Small intestine (tissue), 7 donors: ENCODE measurements around the gene BATF. TPM values are rescaled to one million over a fixed set of nuclear protein-coding genes. Genes with fewer than 3 reads are reported as not detected.

Experiments
- DNase-seq, 2 donors: peaks; one replicate each; pipeline versions ENCODE4 v3.0.0 to v3.0.0-alpha.2; 2013
- FAIRE-seq: peaks from 2 replicates; lab custom pipeline; 2012; peaks lifted over from hg19 to GRCh38; lab: Jason Lieb, UNC
- H3K27ac ChIP-seq, 3 donors: one replicate each; pipeline ENCODE4 v1.5.1; 2013; ENCODE audit warnings: low read length in 2 of 3, mild to moderate bottlenecking in 2 of 3, control low read depth in 1 of 3, inconsistent platforms in 1 of 3, low read depth in 1 of 3, moderate library complexity in 1 of 3
- H3K27me3 ChIP-seq, 3 donors: one replicate each; pipeline ENCODE4 v1.6.1; 2013; ENCODE audit warnings: low read length in 3 of 3, inconsistent platforms in 1 of 3; ENCODE audit not compliant: control insufficient read depth in 3 of 3, insufficient read depth in 3 of 3
- H3K36me3 ChIP-seq, 3 donors: one replicate each; pipeline ENCODE4 v1.6.1; 2013; ENCODE audit warnings: low read length in 3 of 3, inconsistent platforms in 1 of 3, low read depth in 1 of 3, mild to moderate bottlenecking in 1 of 3, moderate library complexity in 1 of 3; ENCODE audit not compliant: control insufficient read depth in 3 of 3, insufficient read depth in 2 of 3
- H3K4me1 ChIP-seq, 3 donors: one replicate each; pipeline ENCODE4 v1.6.1; 2013; ENCODE audit warnings: low read length in 2 of 3, inconsistent platforms in 1 of 3, low read depth in 1 of 3, mild to moderate bottlenecking in 1 of 3, moderate library complexity in 1 of 3; ENCODE audit not compliant: control insufficient read depth in 3 of 3, insufficient read depth in 2 of 3
- H3K4me3 ChIP-seq, 3 donors: one replicate each; pipeline ENCODE4 v1.5.1; 2013; ENCODE audit warnings: low read length in 3 of 3, control low read depth in 1 of 3, inconsistent platforms in 1 of 3, low read depth in 1 of 3, mild to moderate bottlenecking in 1 of 3, moderate library complexity in 1 of 3
- H3K9me3 ChIP-seq, 2 donors: one replicate each; pipeline ENCODE4 v1.6.1; 2013; ENCODE audit warnings: low read depth in 1 of 2, low read length in 1 of 2; ENCODE audit not compliant: control insufficient read depth in 2 of 2, insufficient read depth in 1 of 2
- WGBS, 3 donors: extraction: QIAGEN DNeasy Blood & Tissue Kit; methylation state at CpG; one replicate each; pipeline ENCODE4 v1.1.7; 2013; 5-methylcytosine and 5-hydroxymethylcytosine counted together
- polyA plus RNA-seq, 4 donors: library from polyadenylated mRNA; stranded (reverse) in 3 of 4; unstranded in 1 of 4; fragments of 200-250 nt in 3 of 4; fragments of 120-200 nt in 1 of 4; gene quantifications; one replicate each; pipeline versions ENCODE4 v1.2.1 to v1.2.3, GENCODE V29; 2013
- donor health status: healthy with polysubstance abuse.
- donor health status: control.
- donor health status: control.
- donor health status: Bipolar disorder and iron deficiency.
- donor health status: healthy.

BATF gene
- polyA plus RNA-seq, 4 donors = 0.74 to 5.9 (median 4.7) TPM

DNA sequence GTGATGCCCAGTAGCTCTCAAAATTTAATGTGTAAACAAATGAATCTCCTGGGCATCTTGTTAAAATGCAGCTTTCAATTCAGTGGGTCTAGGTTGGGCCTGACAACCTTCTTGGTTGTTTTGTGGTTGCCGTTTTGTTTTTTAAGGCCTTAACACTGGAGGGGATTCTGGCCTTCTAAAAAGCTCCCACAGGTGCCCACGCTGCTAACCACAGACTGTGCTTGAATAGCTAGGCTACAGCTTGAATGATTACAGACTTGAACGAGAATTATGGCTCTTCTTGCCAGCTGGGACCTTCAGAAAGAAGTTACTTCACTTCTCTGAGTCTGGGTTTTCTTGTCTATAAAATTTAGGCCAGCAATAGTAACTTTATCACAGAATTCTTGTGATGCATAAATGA, 54.8 kb downstream of the BATF start:
- 60 to 66% (median 61%) methylated on average over 3 of the region's 3 CpGs for WGBS, 3 donors
- no peak for FAIRE-seq
- Histone ChIP-seq H3K9me3 (peaks cover 0 to 2% of the 10 kb centered on the region in 2 donors), H3K27ac (no peak overlapping the region), H3K36me3 (no peaks in the 10 kb centered on the region), H3K4me1 (peaks cover 0 to 14% (median 0%) of the 10 kb centered on the region in 3 donors), H3K4me3 (no peak overlapping the region), H3K27me3 (peaks cover 0 to 7% (median 0%) of the 10 kb centered on the region in 3 donors)
- no peak for DNase-seq

DNA sequence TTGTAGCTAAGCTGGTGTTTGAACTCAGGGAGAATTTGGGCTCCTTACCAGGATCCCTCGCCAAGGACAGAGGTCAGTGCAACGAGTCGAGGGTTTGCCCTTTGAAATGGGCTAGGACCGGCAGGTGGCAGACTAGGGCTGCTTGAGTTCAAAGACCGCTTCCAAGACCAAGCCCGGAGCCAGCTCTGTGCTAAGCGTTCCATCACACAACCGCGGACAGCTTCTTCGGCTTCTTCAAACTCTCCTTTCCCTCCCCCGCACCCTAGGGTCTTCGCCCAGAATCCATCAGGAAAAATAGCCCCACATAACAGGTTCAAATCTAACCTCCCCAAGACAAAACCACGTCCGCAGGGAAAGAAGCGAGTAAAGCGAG, 55.4 kb downstream of the BATF start:
- peaks cover 0 to 7% (median 0%) of the 10 kb centered on the region in 3 donors for H3K27me3 ChIP-seq
- DNase-seq = peak; percentile 89 to 92
- 0 to 3% (median 1%) methylated on average over 16 of the region's 16 CpGs for WGBS, 3 donors
- peaks cover 0 to 2% of the 10 kb centered on the region in 2 donors for H3K9me3 ChIP-seq
- H3K36me3 ChIP-seq = no peaks in the 10 kb centered on the region
- peaks cover 0 to 14% (median 0%) of the 10 kb centered on the region in 3 donors for H3K4me1 ChIP-seq
- peak overlapping the region in 2 of 3 donors; percentile 66 to 88 for H3K4me3 ChIP-seq
- peak overlapping the region; percentile 62 to 81 (median 67) for H3K27ac ChIP-seq
- FAIRE-seq = no peak

DNA sequence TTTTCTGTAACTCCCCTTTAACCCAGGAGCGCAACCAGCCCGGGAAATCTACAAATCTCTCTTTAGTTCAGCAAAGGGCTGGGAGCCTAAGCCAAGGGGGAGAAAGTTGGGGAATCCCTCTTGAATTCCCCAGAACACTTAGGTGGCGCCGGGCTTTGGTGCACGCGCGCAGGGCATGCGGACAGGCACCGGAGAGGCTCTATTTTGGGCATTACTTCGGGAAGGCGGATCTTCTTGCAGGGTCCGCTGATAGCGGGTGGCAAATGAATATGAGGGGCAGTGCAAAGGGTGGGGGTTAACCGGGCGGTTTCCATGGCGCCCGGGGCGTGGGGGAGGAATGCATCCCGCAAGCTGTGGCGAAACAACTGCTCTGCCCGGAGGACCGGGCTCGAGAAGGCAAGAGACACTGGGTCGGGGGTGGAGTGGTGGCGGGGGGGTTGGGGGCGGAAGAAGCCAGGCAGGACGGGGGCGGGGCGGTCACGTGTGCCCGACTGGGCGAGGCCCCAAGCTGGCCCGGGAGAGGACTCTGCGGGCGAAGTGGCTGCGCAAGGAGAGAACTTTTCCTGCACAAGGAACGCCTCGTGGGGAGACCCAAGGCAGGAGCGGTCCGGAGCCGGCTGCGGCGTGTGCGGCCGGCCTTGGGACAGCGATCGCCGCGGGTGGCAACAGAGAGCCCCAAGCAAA, 56.0 kb downstream of the BATF start, which contains the start of gene FLVCR2:
TSS of gene FLVCR2 (plus strand) at position 519 of the 684 bp plus-strand sequence. CDS start 353 bp downstream, outside the sequence.
- no peak for FAIRE-seq
- Histone ChIP-seq H3K27ac (peak within 1 kb of the TSS; percentile 81 to 92 (median 87)), H3K4me3 (peak within 1 kb of the TSS; percentile 34 to 88 (median 66)), H3K9me3 (peaks cover 0 to 2% of the 10 kb centered on the region in 2 donors), H3K27me3 (peaks cover 0 to 7% (median 0%) of the 10 kb centered on the region in 3 donors), H3K4me1 (peaks cover 0 to 14% (median 3%) of the 10 kb centered on the region in 3 donors), H3K36me3 (no peaks in the 10 kb centered on the region)
- WGBS, 3 donors = 1% methylated on average over 40 to 49 of the region's 49 CpGs
- peak; percentile 87 to 90 for DNase-seq

DNA sequence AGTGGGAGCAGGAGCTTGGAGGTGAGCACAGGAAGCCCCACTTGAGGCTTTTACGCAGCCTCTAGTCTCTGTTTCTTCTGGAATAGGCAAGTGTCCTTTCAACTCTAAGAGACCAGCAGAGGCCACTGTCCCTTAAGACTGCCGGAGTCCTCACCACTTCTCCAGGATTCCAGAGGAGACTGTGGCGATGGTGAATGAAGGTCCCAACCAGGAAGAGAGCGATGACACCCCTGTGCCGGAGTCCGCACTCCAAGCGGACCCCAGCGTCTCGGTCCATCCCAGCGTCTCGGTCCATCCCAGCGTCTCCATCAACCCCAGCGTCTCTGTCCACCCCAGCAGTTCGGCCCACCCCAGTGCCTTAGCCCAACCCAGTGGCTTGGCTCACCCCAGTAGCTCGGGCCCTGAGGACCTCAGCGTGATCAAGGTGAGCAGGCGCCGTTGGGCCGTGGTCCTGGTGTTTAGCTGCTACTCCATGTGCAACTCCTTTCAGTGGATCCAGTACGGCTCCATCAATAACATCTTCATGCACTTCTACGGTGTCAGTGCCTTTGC, 56.6 kb downstream of the BATF start:
- peaks cover 0 to 14% (median 3%) of the 10 kb centered on the region in 3 donors for H3K4me1 ChIP-seq
- peak overlapping the region; percentile 34 to 88 (median 66) for H3K4me3 ChIP-seq
- DNase-seq (peak in 1 of 2 donors; percentile 74), FAIRE-seq (no peak)
- H3K27ac ChIP-seq = peak overlapping the region; percentile 81 to 92 (median 87)
- peaks cover 0 to 2% (median 0%) of the 10 kb centered on the region in 3 donors for H3K27me3 ChIP-seq
- 10 to 36% (median 33%) methylated on average over 21 of the region's 21 CpGs for WGBS, 3 donors
- peaks cover 0 to 2% of the 10 kb centered on the region in 2 donors for H3K9me3 ChIP-seq
- H3K36me3 ChIP-seq = no peaks in the 10 kb centered on the region

DNA sequence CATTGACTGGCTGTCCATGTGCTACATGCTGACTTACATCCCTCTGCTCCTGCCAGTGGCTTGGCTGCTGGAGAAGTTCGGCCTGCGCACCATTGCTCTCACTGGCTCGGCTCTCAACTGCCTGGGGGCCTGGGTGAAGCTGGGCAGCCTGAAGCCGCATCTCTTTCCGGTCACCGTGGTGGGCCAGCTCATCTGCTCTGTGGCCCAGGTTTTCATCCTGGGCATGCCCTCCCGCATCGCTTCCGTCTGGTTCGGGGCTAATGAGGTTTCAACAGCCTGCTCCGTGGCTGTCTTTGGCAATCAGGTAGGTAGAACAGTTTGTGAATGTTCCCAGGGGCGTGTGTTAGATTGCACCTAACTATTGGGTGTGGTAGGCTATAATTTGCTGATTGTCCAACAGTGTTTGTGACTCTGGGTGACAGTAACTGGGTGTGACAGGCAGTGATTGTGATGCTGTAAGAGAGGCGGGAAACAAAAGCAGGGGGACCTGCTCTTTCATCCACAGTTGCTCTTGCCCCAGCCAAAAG, 57.1 kb downstream of the BATF start:
- peak overlapping the region; percentile 81 to 92 (median 87) for H3K27ac ChIP-seq
- H3K9me3 ChIP-seq = peaks cover 0 to 1% of the 10 kb centered on the region in 2 donors
- WGBS, 3 donors = 20 to 75% (median 46%) methylated on average over 13 of the region's 13 CpGs
- peak overlapping the region in 2 of 3 donors; percentile 66 to 88 for H3K4me3 ChIP-seq
- DNase-seq (peak; percentile 47 to 97), FAIRE-seq (no peak)
- no peaks in the 10 kb centered on the region for H3K36me3 ChIP-seq
- peaks cover 0 to 14% (median 3%) of the 10 kb centered on the region in 3 donors for H3K4me1 ChIP-seq
- H3K27me3 ChIP-seq = peaks cover 0 to 1% (median 0%) of the 10 kb centered on the region in 3 donors

DNA sequence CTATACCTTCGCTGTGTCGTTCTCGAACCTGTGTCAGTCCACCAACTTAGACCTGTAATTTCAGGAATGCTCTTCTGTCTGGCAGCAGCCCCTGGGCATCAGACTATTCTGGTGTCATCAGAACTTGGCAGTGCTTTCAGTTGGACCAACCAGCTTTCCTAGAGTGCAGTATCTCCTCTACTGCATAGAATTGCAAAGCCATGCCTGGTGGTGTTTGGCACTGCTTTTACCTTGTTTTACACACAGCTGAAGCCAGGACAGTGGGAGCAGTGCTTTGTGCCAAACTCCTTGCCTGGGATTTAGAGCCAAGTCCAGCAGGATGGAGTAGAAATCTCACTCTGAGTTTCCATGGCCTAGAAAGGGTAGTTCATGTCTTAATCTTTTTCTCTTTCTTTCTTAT, 57.6 kb downstream of the BATF start:
- Histone ChIP-seq H3K4me3 (peak overlapping the region in 2 of 3 donors; percentile 66 to 88), H3K4me1 (peaks cover 0 to 14% (median 3%) of the 10 kb centered on the region in 3 donors), H3K27ac (peak overlapping the region in 2 of 3 donors; percentile 56 to 87), H3K9me3 (no peaks in the 10 kb centered on the region), H3K27me3 (no peaks in the 10 kb centered on the region), H3K36me3 (no peaks in the 10 kb centered on the region)
- WGBS, 3 donors = 76 to 91% (median 84%) methylated on average over 3 of the region's 3 CpGs
- FAIRE-seq = no peak
- peak in 1 of 2 donors; percentile 12 for DNase-seq

DNA sequence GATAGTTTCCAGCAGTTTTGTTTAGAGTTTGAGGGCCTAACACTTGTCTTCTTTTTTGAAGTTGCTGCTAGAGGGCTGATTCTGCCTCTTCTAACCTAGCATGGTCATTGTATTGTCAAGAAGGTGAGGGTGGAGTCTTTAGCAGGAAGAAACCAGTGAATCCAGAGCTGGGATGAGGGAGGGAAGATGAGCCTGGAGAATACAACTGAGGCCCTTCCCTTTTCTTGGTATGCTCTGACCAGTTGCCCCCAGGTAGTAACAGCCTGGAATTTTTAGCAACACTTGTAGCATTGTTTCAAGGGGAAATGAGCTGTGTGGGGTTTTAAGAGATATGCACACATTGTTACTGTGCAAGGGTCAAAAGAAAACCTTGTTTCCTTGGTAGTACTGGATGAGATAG, 65.1 kb downstream of the BATF start:
- Histone ChIP-seq H3K27me3 (no peaks in the 10 kb centered on the region), H3K4me1 (peaks cover 0 to 3% (median 0%) of the 10 kb centered on the region in 3 donors), H3K4me3 (no peak overlapping the region), H3K27ac (no peak overlapping the region), H3K9me3 (peaks cover 0 to 5% of the 10 kb centered on the region in 2 donors), H3K36me3 (peaks cover 0 to 10% (median 2%) of the 10 kb centered on the region in 3 donors)
- no peak for DNase-seq
- FAIRE-seq = no peak

DNA sequence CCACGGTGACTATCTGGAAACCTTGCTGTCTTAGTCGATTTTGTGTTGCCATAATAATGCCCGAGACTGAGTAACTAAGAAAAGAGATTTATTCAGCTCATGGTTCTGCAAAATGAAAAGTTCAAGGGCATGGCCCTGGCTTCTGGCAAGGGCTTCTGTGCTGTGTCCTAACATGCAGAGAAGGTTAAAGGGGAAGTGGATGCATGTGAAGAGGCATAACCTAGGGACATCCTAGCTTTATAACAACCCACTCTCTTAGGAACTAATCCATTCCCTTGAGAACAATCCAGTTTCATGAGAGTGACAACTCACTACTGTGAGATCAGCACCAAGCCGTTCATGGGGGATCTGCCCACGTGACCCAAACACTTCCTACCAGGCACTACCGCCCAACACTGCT, 67.7 kb downstream of the BATF start:
- peaks cover 0 to 10% (median 2%) of the 10 kb centered on the region in 3 donors for H3K36me3 ChIP-seq
- WGBS, 3 donors = 92 to 97% (median 94%) methylated on average over 6 of the region's 6 CpGs
- DNase-seq (no peak), FAIRE-seq (no peak)
- peaks cover 0 to 2% (median 0%) of the 10 kb centered on the region in 3 donors for H3K4me1 ChIP-seq
- H3K4me3 ChIP-seq = no peak overlapping the region
- peaks cover 0 to 5% of the 10 kb centered on the region in 2 donors for H3K9me3 ChIP-seq
- H3K27me3 ChIP-seq = no peaks in the 10 kb centered on the region
- H3K27ac ChIP-seq = no peak overlapping the region
